Cardiac muscle cell (in vitro differentiated cells and primary cell): ENCODE measurements around the gene SLC9C1. TPM values are rescaled to one million over a fixed set of nuclear protein-coding genes. Genes with fewer than 3 reads are reported as not detected.

Experiments used
- DNase-seq, 2 donors: peaks; one replicate each; pipeline versions ENCODE4 v3.0.0 to v3.0.0-alpha.2; 2010 to 2017; ENCODE audit warnings: low read depth in 1 of 2, low spot score in 1 of 2
- H3K27ac ChIP-seq: fragments of 200-600 bp; sonication (generic); 2 replicates; pipeline ENCODE4 v1.5.1; 2016
- H3K27me3 ChIP-seq: fragments of 200-600 bp; sonication (generic); 2 replicates; pipeline ENCODE4 v1.6.0; 2016; ENCODE audit warnings: control low read depth
- H3K36me3 ChIP-seq: fragments of 200-600 bp; sonication (generic); 2 replicates; pipeline ENCODE4 v1.5.1; 2016; ENCODE audit warnings: control low read depth
- H3K4me1 ChIP-seq: fragments of 200-600 bp; sonication (generic); 2 replicates; pipeline ENCODE4 v1.8.1; 2017; ENCODE audit warnings: low read depth, mild to moderate bottlenecking, mixed run types
- H3K4me3 ChIP-seq: fragments of 200-600 bp; sonication (generic); 2 replicates; pipeline ENCODE4 v1.5.1; 2016; ENCODE audit warnings: mild to moderate bottlenecking
- H3K9me3 ChIP-seq: fragments of 200-600 bp; sonication (generic); 2 replicates; pipeline ENCODE4 v1.5.1; 2017; ENCODE audit warnings: low read depth, mild to moderate bottlenecking, control low read depth
- CTCF ChIP-seq: IDR thresholded peaks from 2 replicates; pipeline ENCODE4 v1.5.1; 2012; ENCODE audit warnings: low read depth, mild to moderate bottlenecking, low read length
- polyA plus RNA-seq: library from polyadenylated mRNA; unstranded; fragments of >200 nt; fragmentation: Nextera tagmentation; extraction: Ambion mirVana; gene quantifications from 2 replicates; pipeline ENCODE4 v1.2.1, GENCODE V29; 2016
- total RNA-seq: library from RNA; depleted of rRNA; stranded (reverse); fragments of >200 nt; gene quantifications from 2 replicates; pipeline ENCODE4 v1.2.3, GENCODE V29; 2016

SLC9C1 gene
- total and polyA plus RNA-seq, 2 experiments from 2014 or later: 0.12 to 0.22 TPM

- DNase-seq: peak in 1 of 2 donors; percentile 99
- Histone ChIP-seq H3K4me3 (no peak overlapping the region), H3K4me1 (peaks cover 14% of the 10 kb centered on the region), H3K27ac (no peak overlapping the region), H3K9me3 (no peaks in the 10 kb centered on the region), H3K27me3 (no peaks in the 10 kb centered on the region), H3K36me3 (no peaks in the 10 kb centered on the region)
- no peak for TF ChIP-seq CTCF
Observed at GRCh38 chr3:112097378-112097777, 196.6 kb downstream of the SLC9C1 start.

- no peak for DNase-seq
- no peaks in the 10 kb centered on the region for H3K27me3 ChIP-seq
- peaks cover 23% of the 10 kb centered on the region for H3K4me1 ChIP-seq
- H3K4me3 ChIP-seq: no peak overlapping the region
- no peak for TF ChIP-seq CTCF
- H3K27ac ChIP-seq: no peak overlapping the region
- no peaks in the 10 kb centered on the region for H3K36me3 ChIP-seq
- H3K9me3 ChIP-seq: no peaks in the 10 kb centered on the region
Observed at GRCh38 chr3:112096176-112096575, 197.8 kb downstream of the SLC9C1 start.

GRCh38 chr3:112095731-112096130, 198.3 kb downstream of the SLC9C1 start:
- no peak for DNase-seq
- H3K9me3 ChIP-seq: no peaks in the 10 kb centered on the region
- no peak overlapping the region for H3K4me3 ChIP-seq
- H3K27me3 ChIP-seq: no peaks in the 10 kb centered on the region
- no peak for TF ChIP-seq CTCF
- no peak overlapping the region for H3K27ac ChIP-seq
- peaks cover 26% of the 10 kb centered on the region for H3K4me1 ChIP-seq
- H3K36me3 ChIP-seq: no peaks in the 10 kb centered on the region

- DNase-seq: no peak
- peaks cover 40% of the 10 kb centered on the region for H3K4me1 ChIP-seq
- no peaks in the 10 kb centered on the region for H3K9me3 ChIP-seq
- no peak for TF ChIP-seq CTCF
- H3K27ac ChIP-seq: peak overlapping the region; percentile 68
- H3K27me3 ChIP-seq: peaks cover 3% of the 10 kb centered on the region
- H3K4me3 ChIP-seq: peak overlapping the region; percentile 0
- no peaks in the 10 kb centered on the region for H3K36me3 ChIP-seq
Observed at GRCh38 chr3:112093180-112093522, 200.9 kb downstream of the SLC9C1 start.

- no peak for TF ChIP-seq CTCF
- Histone ChIP-seq H3K27ac (peak overlapping the region; percentile 68), H3K4me1 (peaks cover 40% of the 10 kb centered on the region), H3K4me3 (peak overlapping the region; percentile 0), H3K36me3 (no peaks in the 10 kb centered on the region), H3K9me3 (no peaks in the 10 kb centered on the region), H3K27me3 (peaks cover 3% of the 10 kb centered on the region)
- DNase-seq: peak; percentile 65 to 83
Observed at GRCh38 chr3:112092496-112093179, 201.4 kb downstream of the SLC9C1 start.
